H1 (cell line): ENCODE results near the gene NOL12.

ENCODE experiments used
- ASH2L ChIP-seq: fragments of 200-600, 300-600 bp; sonication (generic); IDR thresholded peaks from one replicate; pipeline ENCODE4 v1.7.1; 2017; ENCODE audit warnings: low read length
- BCL11A ChIP-seq, 2 experiments: IDR thresholded peaks; one replicate each; pipeline ENCODE4 v1.6.1; 2011; ENCODE audit warnings: low read depth in 2 of 2, low read length in 2 of 2, mild to moderate bottlenecking in 2 of 2
- CHD2 ChIP-seq: IDR thresholded peaks from 2 replicates; pipeline ENCODE4 v1.6.1; 2012; ENCODE audit warnings: low read length, improper control_type of control experiment
- CHD7 ChIP-seq: fragments of 300-600 bp; sonication (generic); IDR thresholded peaks from 2 replicates; pipeline ENCODE4 v1.7.1; 2012; ENCODE audit warnings: low read length, moderate library complexity, mild to moderate bottlenecking, inconsistent platforms; ENCODE audit not compliant: insufficient replicate concordance
- CTCF ChIP-seq, 3 experiments: IDR thresholded peaks; 1 replicate in 2 of 3; 2 replicates in 1 of 3; pipeline versions ENCODE4 v1.5.1 to v1.6.1; 2011; ENCODE audit warnings: low read length in 3 of 3, mild to moderate bottlenecking in 3 of 3, inconsistent platforms in 2 of 3, low read depth in 1 of 3, moderate library complexity in 1 of 3; ENCODE audit not compliant: insufficient read depth in 1 of 3; ENCODE audit errors: control extremely low read depth in 1 of 3
- E2F6 ChIP-seq: IDR thresholded peaks from 2 replicates; pipeline ENCODE4 v1.6.1; 2012; ENCODE audit warnings: inconsistent platforms
- EGR1 ChIP-seq: IDR thresholded peaks from 2 replicates; pipeline ENCODE4 v1.6.1; 2011; ENCODE audit warnings: low read depth, low read length, borderline replicate concordance

- TF ChIP-seq EGR1 (no peak), CTCF (IDR thresholded peaks at IDR 0.05; ENCODE audit: control extremely low read depth in 1 of 3, insufficient read depth in 1 of 3, low read depth in 1 of 3, low read length in 3 of 3) (no peak), CHD2 (no peak), BCL11A (IDR thresholded peaks at IDR 0.05; ENCODE audit: low read depth in 2 of 2, low read length in 2 of 2) (no peak), E2F6 (no peak), CHD7 (no peak), ASH2L (no peak)
Observed at GRCh38 chr22:37732699-37733607, 46.8 kb downstream of the NOL12 start.
